HG02588 (cell line): ENCODE results near the gene ADAMTS2.

Experiments
- ATAC-seq: cut with Tn5 transposase; IDR thresholded peaks from one replicate; pipeline ENCODE4 v1.9.1; 2021; ENCODE audit warnings: mild to moderate bottlenecking, moderate library complexity; ENCODE audit not compliant: unreplicated experiment

Gene ADAMTS2

GRCh38 chr5:179269781-179270543, 75.3 kb downstream of the ADAMTS2 start:
- no peak for ATAC-seq

GRCh38 chr5:179268966-179269693, 76.1 kb downstream of the ADAMTS2 start:
- ATAC-seq: no peak

GRCh38 chr5:179268399-179268952, 76.8 kb downstream of the ADAMTS2 start:
- ATAC-seq: no peak

- ATAC-seq: no peak
Measured at GRCh38 chr5:179267671-179268083, 77.6 kb downstream of the ADAMTS2 start.

- ATAC-seq: no peak
Measured at GRCh38 chr5:179267071-179267670, 78.1 kb downstream of the ADAMTS2 start.

GRCh38 chr5:179266291-179267070, 78.8 kb downstream of the ADAMTS2 start:
- ATAC-seq: no peak

- no peak for ATAC-seq
Measured at GRCh38 chr5:179265514-179266290, 79.6 kb downstream of the ADAMTS2 start.

GRCh38 chr5:179264783-179265513, 80.3 kb downstream of the ADAMTS2 start:
- no peak for ATAC-seq

GRCh38 chr5:179264053-179264782, 81.0 kb downstream of the ADAMTS2 start:
- no peak for ATAC-seq

GRCh38 chr5:179263391-179264052, 81.7 kb downstream of the ADAMTS2 start:
- no peak for ATAC-seq

GRCh38 chr5:179262126-179262920, 82.9 kb downstream of the ADAMTS2 start:
- ATAC-seq: no peak

- no peak for ATAC-seq
Measured at GRCh38 chr5:179261301-179262125, 83.7 kb downstream of the ADAMTS2 start.

GRCh38 chr5:179260324-179261070, 84.8 kb downstream of the ADAMTS2 start:
- ATAC-seq: no peak

GRCh38 chr5:179259731-179260323, 85.4 kb downstream of the ADAMTS2 start:
- no peak for ATAC-seq
